ENCODE measurements around the gene DNAH17.
"Not testable (repeated sequence)": the region's sequence is repeated elsewhere in the genome, so short reads cannot be mapped to it uniquely, and the experiment has no call there.

The DNAH17 gene

GRCh38 chr17:78523934-78524655, 53.1 kb downstream of the DNAH17 start:
- no peak for DNase-seq

GRCh38 chr17:78522031-78522809, 55.0 kb downstream of the DNAH17 start:
- DNase-seq = no peak

GRCh38 chr17:78517421-78517820, 59.8 kb downstream of the DNAH17 start:
- no peak for DNase-seq

- DNase-seq = no peak
Measured at GRCh38 chr17:78515480-78515879, 61.7 kb downstream of the DNAH17 start.

GRCh38 chr17:78514521-78514920, 62.7 kb downstream of the DNAH17 start:
- no peak for DNase-seq

- no peak for DNase-seq
Measured at GRCh38 chr17:78512976-78513375, 64.2 kb downstream of the DNAH17 start.

- no peak for DNase-seq
Measured at GRCh38 chr17:78510141-78511075, 66.8 kb downstream of the DNAH17 start.

GRCh38 chr17:78507526-78507925, 69.7 kb downstream of the DNAH17 start:
- DNase-seq = no peak

GRCh38 chr17:78506454-78507309, 70.5 kb downstream of the DNAH17 start:
- no peak for DNase-seq

- DNase-seq = no peak
Measured at GRCh38 chr17:78504156-78504925, 72.9 kb downstream of the DNAH17 start.

- DNase-seq = not testable (repeated sequence)
Measured at GRCh38 chr17:78503388-78503787, 73.8 kb downstream of the DNAH17 start.

GRCh38 chr17:78502611-78503148, 74.5 kb downstream of the DNAH17 start:
- no peak for DNase-seq

GRCh38 chr17:78501241-78502036, 75.8 kb downstream of the DNAH17 start:
- no peak for DNase-seq

- DNase-seq = no peak
Measured at GRCh38 chr17:78500806-78501205, 76.4 kb downstream of the DNAH17 start.

GRCh38 chr17:78499715-78500540, 77.3 kb downstream of the DNAH17 start:
- DNase-seq = no peak

GRCh38 chr17:78498848-78499247, 78.3 kb downstream of the DNAH17 start:
- no peak for DNase-seq

GRCh38 chr17:78497115-78497540, 80.1 kb downstream of the DNAH17 start:
- DNase-seq = peak; percentile 57 to 65

GRCh38 chr17:78496311-78496710, 80.9 kb downstream of the DNAH17 start:
- no peak for DNase-seq

- DNase-seq = no peak
Measured at GRCh38 chr17:78495634-78496033, 81.6 kb downstream of the DNAH17 start.
